GM18511 (cell line): ENCODE measurements around the gene CPLANE1.

Experiments used
- ATAC-seq: cut with Tn5 transposase; IDR thresholded peaks from one replicate; pipeline ENCODE4 v1.9.1; 2021; ENCODE audit warnings: mild to moderate bottlenecking, moderate library complexity; ENCODE audit not compliant: unreplicated experiment

Gene CPLANE1

DNA sequence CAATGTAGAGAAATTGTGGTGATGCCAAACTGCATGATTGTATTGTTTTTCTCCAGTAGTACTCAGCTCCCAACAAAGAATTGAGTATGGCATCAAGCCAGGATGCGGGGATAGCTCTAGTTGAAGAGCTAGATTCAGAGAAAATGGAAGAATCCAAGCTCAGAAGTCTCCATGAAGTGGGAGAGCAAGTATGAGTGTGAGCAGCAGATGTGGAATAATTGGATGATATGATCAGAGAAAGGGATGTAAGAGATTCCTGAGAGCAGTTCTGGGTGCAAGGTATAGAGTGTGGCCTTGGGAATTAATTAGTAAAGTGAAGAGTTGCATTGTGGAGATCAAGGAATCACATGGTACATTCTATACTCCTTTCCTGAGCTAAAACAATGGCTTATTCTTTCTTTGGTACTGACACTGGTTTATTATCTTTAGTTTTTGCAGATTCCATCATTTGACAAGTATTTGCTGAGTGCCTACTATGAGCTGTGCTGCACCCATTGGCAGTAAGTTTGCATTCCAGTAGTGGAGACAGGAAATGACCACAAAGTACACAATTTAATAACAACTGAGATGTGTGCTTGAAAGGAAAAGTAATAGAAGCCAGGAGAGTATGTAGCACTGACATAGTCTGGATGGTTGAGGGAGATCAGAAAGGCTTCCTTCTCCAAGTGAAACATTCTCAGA, 177.1 kb downstream of the CPLANE1 start:
- no peak for ATAC-seq

- no peak for ATAC-seq
Measured at GRCh38 chr5:37071487-37071886, 177.7 kb downstream of the CPLANE1 start.

- ATAC-seq: no peak
Measured at GRCh38 chr5:37064442-37064841, 184.7 kb downstream of the CPLANE1 start.

DNA sequence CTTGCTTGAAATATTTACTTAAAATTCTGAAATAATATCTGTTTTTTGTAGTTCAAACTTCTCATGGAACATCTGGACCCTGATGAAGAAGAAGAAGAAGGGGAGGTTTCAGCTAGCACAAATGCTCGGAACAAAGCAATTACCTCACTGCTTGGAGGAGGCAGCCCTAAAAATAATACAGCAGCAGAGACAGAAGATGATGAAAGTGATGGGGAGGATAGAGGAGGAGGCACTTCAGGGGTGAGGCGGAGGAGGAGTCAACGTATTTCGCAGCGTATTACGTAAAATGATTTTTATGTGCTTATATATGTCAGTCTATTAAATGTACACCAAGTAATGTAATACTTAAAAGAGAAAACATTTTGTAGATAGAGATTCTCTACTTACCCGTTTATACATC, 185.4 kb downstream of the CPLANE1 start:
- ATAC-seq: no peak

DNA sequence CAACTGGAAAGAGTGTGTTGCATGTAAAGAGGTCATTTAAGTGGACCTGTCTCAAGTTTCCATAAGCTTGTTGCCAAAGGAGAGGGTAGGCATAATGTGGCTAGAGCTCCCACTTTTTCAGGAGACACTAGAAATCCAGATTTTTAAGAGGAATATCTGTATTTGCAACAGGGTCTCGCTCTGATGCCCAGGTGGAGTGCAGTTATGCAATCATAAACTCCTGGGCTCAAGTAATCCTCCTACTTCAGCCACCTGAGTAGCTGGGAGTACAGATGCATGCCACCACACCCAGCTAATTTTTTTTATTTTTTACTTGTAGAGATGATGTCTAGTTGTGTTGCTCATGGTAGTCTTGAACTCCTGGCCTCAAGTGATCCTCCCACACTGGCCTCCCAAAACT, 189.1 kb downstream of the CPLANE1 start:
- ATAC-seq: no peak

GRCh38 chr5:37056762-37057161, 192.4 kb downstream of the CPLANE1 start:
- ATAC-seq: no peak
